HCT116 (cell line): ENCODE results near the gene LSM7.

Experiments used
- CTCF ChIP-seq, 3 experiments: fragments of 200-600 bp in 1 of 3; sonication (generic) in 1 of 3; IDR thresholded peaks in 2 of 3; conservative IDR thresholded peaks in 1 of 3; 2 replicates each; pipeline ENCODE4 v1.5.1; 2012 to 2017; ENCODE audit warnings: low read depth in 2 of 3, low read length in 2 of 3, antibody characterized with exemption in 1 of 3, borderline replicate concordance in 1 of 3, control low read depth in 1 of 3, mild to moderate bottlenecking in 1 of 3, mixed read lengths in 1 of 3, mixed run types in 1 of 3, moderate library complexity in 1 of 3; ENCODE audit not compliant: insufficient read depth in 1 of 3
- EZH2 ChIP-seq: fragments of 200-600 bp; sonication (generic); IDR thresholded peaks from 2 replicates; pipeline ENCODE4 v1.6.1; 2017; ENCODE audit warnings: antibody characterized with exemption, mixed run types
- POLR2A ChIP-seq: IDR thresholded peaks from 2 replicates; pipeline ENCODE4 v1.7.0; 2011; ENCODE audit warnings: borderline replicate concordance; ENCODE audit not compliant: insufficient read depth, insufficient read length; ENCODE audit errors: extremely low read depth
- YY1 ChIP-seq: IDR thresholded peaks from 2 replicates; pipeline ENCODE4 v1.6.1; 2011; ENCODE audit warnings: low read length, low read depth, moderate library complexity, mild to moderate bottlenecking; ENCODE audit not compliant: insufficient replicate concordance; ENCODE audit errors: extremely low read depth

- no peak for TF ChIP-seq YY1
- TF ChIP-seq CTCF (IDR thresholded peaks at IDR 0.05 in 2 of 3, conservative IDR thresholded peaks at IDR 0.05 in 1 of 3; ENCODE audit: borderline replicate concordance in 1 of 3, insufficient read depth in 1 of 3, low read depth in 2 of 3, low read length in 2 of 3) = peak; percentile 32 to 49 (median 35); a peak in 4 of 6 replicates
- no peak for TF ChIP-seq POLR2A
- TF ChIP-seq EZH2 = no peak
These were observed 12.5 kb downstream of the LSM7 start for GRCh38 chr19:2315818-2316353.
